ENCODE results near the gene IL1RAP. TPM values are rescaled to one million over a fixed set of nuclear protein-coding genes. Genes with fewer than 3 reads are reported as not detected.

The IL1RAP gene
- total RNA-seq, 2 experiments from 2014 or later = 2.1 to 5.6 TPM

DNA sequence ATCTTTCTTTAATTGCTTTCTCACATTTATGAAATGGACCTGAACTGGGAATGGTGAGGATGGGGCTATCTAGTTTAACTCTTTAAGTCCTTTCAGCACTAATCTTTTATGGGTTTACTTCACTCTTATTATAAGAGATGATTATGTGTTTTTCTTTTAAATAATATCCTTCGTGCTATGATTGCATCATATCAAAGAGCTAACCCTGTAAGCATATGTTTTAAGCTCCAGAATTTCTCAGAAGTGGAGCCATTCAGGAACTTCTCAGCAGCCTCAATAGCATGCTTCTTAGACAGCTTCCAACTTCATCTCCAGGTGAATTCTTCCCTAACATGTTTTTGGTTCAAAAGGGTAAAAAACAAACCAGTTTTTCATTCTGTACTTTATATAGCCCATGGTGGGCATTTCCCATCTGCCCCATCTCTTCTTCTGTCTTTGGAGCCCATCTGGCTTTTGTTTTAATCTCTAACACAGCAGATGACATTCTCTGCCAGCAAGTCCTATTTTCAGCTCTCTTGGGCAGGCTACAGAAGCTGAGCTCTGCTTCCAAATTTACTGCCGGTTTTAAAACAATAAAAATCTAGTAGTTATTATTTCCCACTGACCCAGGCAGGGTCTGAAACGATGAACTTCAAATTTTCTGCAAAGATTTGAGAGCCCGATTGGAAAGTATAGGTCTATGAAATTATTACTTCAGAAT lies 26.8 kb upstream of the IL1RAP start:
- CTCF ChIA-PET (ENCODE audit: unreplicated experiment) = no interaction called here

DNA sequence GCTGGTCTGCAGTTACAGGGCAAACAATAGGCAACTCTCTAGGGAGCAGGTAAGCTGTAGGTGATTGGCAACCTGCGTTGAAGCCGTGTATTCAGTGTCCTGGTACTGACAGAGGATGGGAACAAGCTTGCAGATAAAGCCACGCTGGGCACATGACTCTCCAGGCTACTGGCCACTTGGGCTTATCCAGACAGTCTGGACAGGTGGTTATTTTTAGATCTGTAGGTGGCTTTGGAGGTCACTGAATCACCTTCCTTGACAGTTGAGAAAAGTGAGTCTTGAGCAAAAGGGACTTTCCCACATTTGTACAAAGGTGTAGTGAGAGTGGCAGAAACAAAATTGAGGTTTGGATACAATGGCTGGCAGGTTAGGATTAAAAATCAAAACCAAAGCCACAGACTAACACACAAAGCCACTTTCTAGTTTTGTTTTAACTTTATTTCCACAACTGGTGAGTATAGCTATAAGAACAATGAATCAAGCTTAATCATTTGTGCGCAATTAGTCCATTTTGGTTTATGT lies 22.3 kb upstream of the IL1RAP start:
- CTCF ChIA-PET (ENCODE audit: unreplicated experiment) = no interaction called here
- no peaks in the 10 kb centered on the region for H3K4me1 ChIP-seq (ENCODE audit: insufficient read depth, low read length, poor library complexity, severe bottlenecking)
- POLR2A ChIA-PET = no interaction called here
- no peak overlapping the region for H2AFZ ChIP-seq (ENCODE audit: low read length)
- H3K27ac ChIP-seq (ENCODE audit: low read depth, low read length, poor library complexity, severe bottlenecking) = no peak overlapping the region
- TF ChIP-seq EZH2phosphoT487 (IDR thresholded peaks at IDR 0.05; ENCODE audit: borderline replicate concordance, low read depth, low read length) = no peak
- TF ChIP-seq, protein P1, sequence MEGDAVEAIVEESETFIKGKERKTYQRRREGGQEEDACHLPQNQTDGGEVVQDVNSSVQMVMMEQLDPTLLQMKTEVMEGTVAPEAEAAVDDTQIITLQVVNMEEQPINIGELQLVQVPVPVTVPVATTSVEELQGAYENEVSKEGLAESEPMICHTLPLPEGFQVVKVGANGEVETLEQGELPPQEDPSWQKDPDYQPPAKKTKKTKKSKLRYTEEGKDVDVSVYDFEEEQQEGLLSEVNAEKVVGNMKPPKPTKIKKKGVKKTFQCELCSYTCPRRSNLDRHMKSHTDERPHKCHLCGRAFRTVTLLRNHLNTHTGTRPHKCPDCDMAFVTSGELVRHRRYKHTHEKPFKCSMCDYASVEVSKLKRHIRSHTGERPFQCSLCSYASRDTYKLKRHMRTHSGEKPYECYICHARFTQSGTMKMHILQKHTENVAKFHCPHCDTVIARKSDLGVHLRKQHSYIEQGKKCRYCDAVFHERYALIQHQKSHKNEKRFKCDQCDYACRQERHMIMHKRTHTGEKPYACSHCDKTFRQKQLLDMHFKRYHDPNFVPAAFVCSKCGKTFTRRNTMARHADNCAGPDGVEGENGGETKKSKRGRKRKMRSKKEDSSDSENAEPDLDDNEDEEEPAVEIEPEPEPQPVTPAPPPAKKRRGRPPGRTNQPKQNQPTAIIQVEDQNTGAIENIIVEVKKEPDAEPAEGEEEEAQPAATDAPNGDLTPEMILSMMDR (conservative IDR thresholded peaks at IDR 0.05; ENCODE audit: low read length) = no peak
- no peaks in the 10 kb centered on the region for H3K36me3 ChIP-seq (ENCODE audit: insufficient read depth, low read length)
- H3K9me2 ChIP-seq (ENCODE audit: insufficient read depth, low read length) = no peaks in the 10 kb centered on the region
- H3K9me3 ChIP-seq (ENCODE audit: low read length) = no peaks in the 10 kb centered on the region
- no peak for DNase-seq (ENCODE audit: low spot score)
- H3K4me3 ChIP-seq (ENCODE audit: low read depth, low read length, poor library complexity, severe bottlenecking) = no peak overlapping the region
- no peaks in the 10 kb centered on the region for H4K20me1 ChIP-seq (ENCODE audit: insufficient read depth, low read length)
- H3K4me2 ChIP-seq (ENCODE audit: low read length) = no peak overlapping the region
- BruUV-seq (replicated peaks) = no TSS peak
- intact Hi-C loops (cut with micrococcal nuclease; ENCODE audit: unreplicated experiment) = no loop called here
- no peaks in the 10 kb centered on the region for H3K79me2 ChIP-seq (ENCODE audit: insufficient read depth, low read depth, low read length)

More for the DNA sequence above, 26.8 kb upstream of the IL1RAP start:
- DNase-seq (ENCODE audit: low spot score) = no peak
- intact Hi-C loops (cut with micrococcal nuclease; ENCODE audit: unreplicated experiment) = no loop called here
- Histone ChIP-seq H3K36me3 (ENCODE audit: insufficient read depth, low read length) (no peaks in the 10 kb centered on the region), H2AFZ (ENCODE audit: low read length) (no peak overlapping the region), H3K9me2 (ENCODE audit: insufficient read depth, low read length) (no peaks in the 10 kb centered on the region), H3K9me3 (ENCODE audit: low read length) (no peaks in the 10 kb centered on the region), H4K20me1 (ENCODE audit: insufficient read depth, low read length) (no peaks in the 10 kb centered on the region), H3K79me2 (ENCODE audit: insufficient read depth, low read depth, low read length) (no peaks in the 10 kb centered on the region), H3K4me2 (ENCODE audit: low read length) (no peak overlapping the region), H3K27ac (ENCODE audit: low read depth, low read length, poor library complexity, severe bottlenecking) (no peak overlapping the region), H3K4me1 (ENCODE audit: insufficient read depth, low read length, poor library complexity, severe bottlenecking) (no peaks in the 10 kb centered on the region), H3K4me3 (ENCODE audit: low read depth, low read length, poor library complexity, severe bottlenecking) (no peak overlapping the region)
- no TSS peak for BruUV-seq (replicated peaks)
- POLR2A ChIA-PET = interaction anchor here (0.7 kb wide), 1 partner anchor 126 kb away, joined by 3 read pairs; no protein-coding TSS in a partner anchor
- no peak for TF ChIP-seq EZH2phosphoT487 (IDR thresholded peaks at IDR 0.05; ENCODE audit: borderline replicate concordance, low read depth, low read length)
- TF ChIP-seq, protein P1 (conservative IDR thresholded peaks at IDR 0.05; ENCODE audit: low read length) = no peak

DNA sequence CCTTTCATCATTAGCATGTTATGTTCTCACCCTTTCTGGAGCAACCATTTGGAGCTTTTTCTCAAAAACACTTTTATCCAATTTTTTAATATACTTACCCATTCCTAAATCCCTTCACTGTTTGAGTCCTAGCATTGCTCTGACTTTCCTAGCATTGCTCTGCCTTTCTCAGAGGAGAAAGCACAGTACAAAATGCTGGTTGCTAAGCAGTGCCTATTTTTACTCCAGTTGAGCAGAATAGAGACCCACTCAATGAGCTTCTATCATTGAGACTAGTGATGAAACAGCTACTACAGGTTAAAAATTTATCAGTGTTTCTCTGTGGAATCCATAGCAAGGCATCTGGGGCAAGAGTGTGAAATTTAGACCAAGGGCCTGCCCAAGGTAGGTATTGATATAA lies 21.8 kb upstream of the IL1RAP start:
- POLR2A ChIA-PET = no interaction called here
- H3K4me1 ChIP-seq (ENCODE audit: insufficient read depth, low read length, poor library complexity, severe bottlenecking) = no peaks in the 10 kb centered on the region
- no peak for DNase-seq (ENCODE audit: low spot score)
- H3K79me2 ChIP-seq (ENCODE audit: insufficient read depth, low read depth, low read length) = no peaks in the 10 kb centered on the region
- no peak overlapping the region for H2AFZ ChIP-seq (ENCODE audit: low read length)
- no peak overlapping the region for H3K4me2 ChIP-seq (ENCODE audit: low read length)
- no TSS peak for BruUV-seq (replicated peaks)
- CTCF ChIA-PET (ENCODE audit: unreplicated experiment) = no interaction called here
- TF ChIP-seq, protein P1 (conservative IDR thresholded peaks at IDR 0.05; ENCODE audit: low read length) = no peak
- no peak for TF ChIP-seq EZH2phosphoT487 (IDR thresholded peaks at IDR 0.05; ENCODE audit: borderline replicate concordance, low read depth, low read length)
- H3K9me3 ChIP-seq (ENCODE audit: low read length) = no peaks in the 10 kb centered on the region
- H3K4me3 ChIP-seq (ENCODE audit: low read depth, low read length, poor library complexity, severe bottlenecking) = no peak overlapping the region
- no peaks in the 10 kb centered on the region for H3K9me2 ChIP-seq (ENCODE audit: insufficient read depth, low read length)
- no peak overlapping the region for H3K27ac ChIP-seq (ENCODE audit: low read depth, low read length, poor library complexity, severe bottlenecking)
- no peaks in the 10 kb centered on the region for H4K20me1 ChIP-seq (ENCODE audit: insufficient read depth, low read length)
- intact Hi-C loops (cut with micrococcal nuclease; ENCODE audit: unreplicated experiment) = no loop called here
- H3K36me3 ChIP-seq (ENCODE audit: insufficient read depth, low read length) = no peaks in the 10 kb centered on the region
